HG03175 (cell line): ENCODE results near the gene PTGER3.

Source experiments
- ATAC-seq: cut with Tn5 transposase; IDR thresholded peaks from one replicate; pipeline ENCODE4 v1.9.1; 2021; ENCODE audit warnings: mild to moderate bottlenecking, moderate library complexity; ENCODE audit not compliant: unreplicated experiment

PTGER3 gene

GRCh38 chr1:71047635-71048607 lies at the start of gene PTGER3:
Gene PTGER3 (minus strand): TSS chr1:71047816. CDS start chr1:71047577, 239 bp downstream.
- ATAC-seq: no peak

- ATAC-seq: no peak
Observed at GRCh38 chr1:71094913-71095312, 47.3 kb upstream of the PTGER3 start.

GRCh38 chr1:71093938-71094337 lies 46.3 kb upstream of the PTGER3 start:
- ATAC-seq: no peak

GRCh38 chr1:71089536-71090270 lies 42.1 kb upstream of the PTGER3 start:
- no peak for ATAC-seq

- ATAC-seq: no peak
Observed at GRCh38 chr1:71088645-71089287, 41.1 kb upstream of the PTGER3 start.

GRCh38 chr1:71087713-71088112 lies 40.1 kb upstream of the PTGER3 start:
- no peak for ATAC-seq

- no peak for ATAC-seq
Observed at GRCh38 chr1:71087060-71087459, 39.4 kb upstream of the PTGER3 start.

GRCh38 chr1:71086331-71086730 lies 38.7 kb upstream of the PTGER3 start:
- no peak for ATAC-seq

GRCh38 chr1:71083271-71083670 lies 35.7 kb upstream of the PTGER3 start:
- ATAC-seq: no peak

GRCh38 chr1:71081697-71082080 lies 34.1 kb upstream of the PTGER3 start:
- ATAC-seq: no peak

- ATAC-seq: peak; percentile 99
Observed at GRCh38 chr1:71080739-71081696, 33.4 kb upstream of the PTGER3 start, which contains the start of gene ZRANB2. Gene ZRANB2 (minus strand): TSS chr1:71081035. CDS start chr1:71080995, 40 bp downstream.

GRCh38 chr1:71080230-71080738 lies 32.7 kb upstream of the PTGER3 start:
- ATAC-seq: peak; percentile 23

GRCh38 chr1:71074681-71075080 lies 27.1 kb upstream of the PTGER3 start:
- peak; percentile 38 for ATAC-seq

GRCh38 chr1:71072273-71072672 lies 24.7 kb upstream of the PTGER3 start:
- no peak for ATAC-seq

GRCh38 chr1:71071720-71072119 lies 24.1 kb upstream of the PTGER3 start:
- no peak for ATAC-seq

- peak; percentile 80 for ATAC-seq
Observed at GRCh38 chr1:71068325-71069240, 21.0 kb upstream of the PTGER3 start.

- ATAC-seq: no peak
Observed at GRCh38 chr1:71054791-71055190, 7.2 kb upstream of the PTGER3 start.

- ATAC-seq: no peak
Observed at GRCh38 chr1:71054281-71054731, 6.7 kb upstream of the PTGER3 start.

- ATAC-seq: no peak
Observed at GRCh38 chr1:71053758-71054157, 6.1 kb upstream of the PTGER3 start.
